Thyroid gland (tissue), 4 donors: ENCODE data around the gene LDLRAD3. TPM values are rescaled to one million over a fixed set of nuclear protein-coding genes. Genes with fewer than 3 reads are reported as not detected.

Source experiments
- DNase-seq, 2 donors: peaks; one replicate each; pipeline ENCODE4 v3.0.0-alpha.2; 2019
- H3K27ac ChIP-seq, 3 donors: fragments of 200-600 bp; sonication (generic); 1 replicate in 2 of 3; 2 replicates in 1 of 3; pipeline ENCODE4 v1.5.1; 2016 to 2019; ENCODE audit warnings: mild to moderate bottlenecking in 1 of 3, moderate library complexity in 1 of 3
- H3K27me3 ChIP-seq: fragments of 200-600 bp; sonication (generic); one replicate; pipeline ENCODE4 v1.5.1; 2019
- H3K36me3 ChIP-seq, 2 donors: fragments of 200-600 bp; sonication (generic); one replicate each; pipeline ENCODE4 v1.5.1; 2016 to 2019
- H3K4me1 ChIP-seq, 2 donors: fragments of 200-600 bp; sonication (generic); one replicate each; pipeline ENCODE4 v1.5.1; 2017 to 2019
- H3K4me3 ChIP-seq, 3 donors: fragments of 200-600 bp; sonication (generic); replicated peaks in 1 of 3; 1 replicate in 2 of 3; 2 replicates in 1 of 3; pipeline ENCODE4 v1.5.1; 2016; ENCODE audit warnings: mild to moderate bottlenecking in 1 of 3
- H3K9me3 ChIP-seq: fragments of 200-600 bp; sonication (generic); one replicate; pipeline ENCODE4 v1.5.1; 2017
- CTCF ChIP-seq, 6 experiments: fragments of 200-600 bp in 3 of 6; fragments of 450-650 bp in 3 of 6; sonication (generic) in 3 of 6; IDR thresholded peaks; one replicate each; pipeline ENCODE4 v1.5.1; 2016 to 2019; ENCODE audit warnings: antibody characterized with exemption in 6 of 6, mild to moderate bottlenecking in 2 of 6, inconsistent platforms in 1 of 6, moderate library complexity in 1 of 6
- POLR2A ChIP-seq, 2 donors: fragments of 450-650 bp; IDR thresholded peaks; one replicate each; pipeline ENCODE4 v1.6.1; 2017; ENCODE audit warnings: antibody characterized with exemption in 2 of 2, mild to moderate bottlenecking in 2 of 2, moderate library complexity in 1 of 2
- WGBS, 2 donors: methylation state at CpG; one replicate each; pipeline ENCODE4 v1.1.5; 2017; 5-methylcytosine and 5-hydroxymethylcytosine counted together
- intact Hi-C: fragments of 100-400 bp; cut with DNase I; formaldehyde crosslinking; loops from one replicate; pipeline ENCODE4 v1.15.1; 2023
- total RNA-seq, 4 donors: library from RNA; depleted of rRNA; stranded (reverse); fragments of >200 nt; gene quantifications; one replicate each; pipeline ENCODE4 v1.2.3, GENCODE V29; 2016

LDLRAD3 gene
- total RNA-seq, 4 donors from 2014 or later, result 3.6 to 9.3 (median 6.2) TPM

DNA sequence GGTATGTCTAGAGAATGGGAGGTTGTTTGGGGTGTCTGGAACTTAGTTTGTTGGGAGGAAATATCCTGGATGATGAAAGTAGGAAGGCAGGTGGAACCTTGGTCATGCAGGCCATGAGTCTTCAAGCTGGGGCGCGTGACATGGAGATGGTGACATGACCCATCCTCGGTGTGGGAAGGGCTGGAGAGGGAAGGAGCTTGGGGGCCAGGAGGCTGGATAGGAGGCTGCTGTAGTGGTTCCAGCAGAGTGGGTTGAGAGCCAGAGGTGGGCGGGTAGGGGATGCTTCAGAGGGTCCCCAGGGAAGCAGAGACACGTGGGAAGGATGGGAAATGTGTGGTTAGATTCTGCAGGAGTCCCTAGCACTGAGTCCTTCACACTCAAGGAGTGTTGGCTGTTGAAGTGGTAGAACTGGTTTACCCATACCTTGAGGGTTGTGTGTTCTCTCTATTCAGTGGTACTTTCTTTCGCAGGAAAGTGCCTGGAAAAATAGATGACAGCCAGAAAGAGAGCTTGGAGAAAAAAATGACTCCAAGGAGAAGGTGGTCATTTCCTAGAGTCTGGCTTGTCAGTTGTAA lies 56.8 kb downstream of the LDLRAD3 start:
- no peaks in the 10 kb centered on the region for H3K36me3 ChIP-seq
- H3K4me1 ChIP-seq, result no peaks in the 10 kb centered on the region
- intact Hi-C loops, result no loop called here
- H3K4me3 ChIP-seq, result no peak overlapping the region
- 48 to 55% methylated on average over 6 of the region's 6 CpGs for WGBS, 2 donors
- no peaks in the 10 kb centered on the region for H3K27me3 ChIP-seq
- H3K27ac ChIP-seq, result no peak overlapping the region
- peak; percentile 66 for DNase-seq
- TF ChIP-seq CTCF (IDR thresholded peaks at IDR 0.05), result no peak
- TF ChIP-seq POLR2A (IDR thresholded peaks at IDR 0.05), result no peak
- no peaks in the 10 kb centered on the region for H3K9me3 ChIP-seq

GRCh38 chr11:36002196-36002595 lies 58.3 kb downstream of the LDLRAD3 start:
- Histone ChIP-seq H3K4me3 (no peak overlapping the region), H3K9me3 (no peaks in the 10 kb centered on the region), H3K27me3 (no peaks in the 10 kb centered on the region), H3K4me1 (no peaks in the 10 kb centered on the region), H3K36me3 (no peaks in the 10 kb centered on the region), H3K27ac (no peak overlapping the region)
- TF ChIP-seq CTCF (IDR thresholded peaks at IDR 0.05) (no peak), POLR2A (IDR thresholded peaks at IDR 0.05) (no peak)
- intact Hi-C loops, result no loop called here
- 68 to 73% methylated on average over 6 of the region's 6 CpGs for WGBS, 2 donors
- DNase-seq, result no peak

DNA sequence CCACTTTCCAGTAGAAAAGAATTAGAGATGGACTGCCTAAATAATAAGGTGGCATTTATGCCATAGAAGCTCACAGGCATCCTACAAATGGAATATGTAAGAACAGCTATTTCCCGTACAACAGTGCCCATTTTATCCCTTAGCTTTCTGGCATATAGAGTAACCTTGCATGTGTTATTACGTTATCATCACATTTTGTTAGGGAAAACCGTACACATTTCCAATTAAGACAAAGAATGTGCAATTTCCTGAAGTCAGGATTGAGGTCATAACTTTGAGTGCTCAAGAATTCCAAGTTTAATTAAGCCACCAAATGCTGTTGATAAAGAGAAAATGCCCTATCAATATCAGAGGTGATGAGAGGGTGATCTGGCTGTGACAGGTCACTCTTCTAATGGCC lies 58.9 kb downstream of the LDLRAD3 start:
- intact Hi-C loops, result no loop called here
- Histone ChIP-seq H3K36me3 (no peaks in the 10 kb centered on the region), H3K4me3 (no peak overlapping the region), H3K27ac (no peak overlapping the region), H3K27me3 (no peaks in the 10 kb centered on the region), H3K9me3 (no peaks in the 10 kb centered on the region), H3K4me1 (no peaks in the 10 kb centered on the region)
- DNase-seq, result no peak
- 86 to 91% methylated on average over 3 of the region's 3 CpGs for WGBS, 2 donors
- TF ChIP-seq CTCF (IDR thresholded peaks at IDR 0.05), result no peak
- TF ChIP-seq POLR2A (IDR thresholded peaks at IDR 0.05), result no peak

DNA sequence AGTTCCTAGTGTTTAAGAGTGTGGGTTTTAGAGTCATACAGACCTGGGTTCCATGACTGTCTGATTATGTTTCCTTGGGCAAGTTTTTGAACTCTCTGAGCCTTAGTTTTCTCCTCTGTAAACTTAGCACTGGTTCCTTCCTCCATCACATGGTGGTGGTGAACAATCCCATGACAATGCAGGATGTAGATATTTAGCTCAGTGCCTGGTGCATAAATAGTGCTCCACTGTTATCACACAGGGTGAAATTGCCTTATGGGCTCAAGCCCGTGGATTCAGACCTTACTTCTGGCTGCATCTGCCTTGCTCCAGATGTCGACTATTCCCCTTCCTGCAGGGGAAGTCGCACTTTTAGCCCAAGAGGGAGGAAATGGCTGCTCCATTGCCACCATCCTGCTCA lies 62.7 kb downstream of the LDLRAD3 start:
- intact Hi-C loops, result no loop called here
- no peak for DNase-seq
- H3K9me3 ChIP-seq, result no peaks in the 10 kb centered on the region
- TF ChIP-seq CTCF (IDR thresholded peaks at IDR 0.05) (no peak), POLR2A (IDR thresholded peaks at IDR 0.05) (no peak)
- no peaks in the 10 kb centered on the region for H3K36me3 ChIP-seq
- no peak overlapping the region for H3K27ac ChIP-seq
- 93 to 98% methylated on average over 3 of the region's 3 CpGs for WGBS, 2 donors
- no peaks in the 10 kb centered on the region for H3K27me3 ChIP-seq
- H3K4me1 ChIP-seq, result peaks cover 0 to 15% of the 10 kb centered on the region in 2 donors
- H3K4me3 ChIP-seq, result no peak overlapping the region

- TF ChIP-seq POLR2A (IDR thresholded peaks at IDR 0.05), result no peak
- TF ChIP-seq CTCF (IDR thresholded peaks at IDR 0.05), result no peak
- WGBS, 2 donors, result 93 to 98% methylated on average over 8 of the region's 8 CpGs
- intact Hi-C loops, result no loop called here
- Histone ChIP-seq H3K36me3 (no peaks in the 10 kb centered on the region), H3K4me3 (no peak overlapping the region), H3K4me1 (peaks cover 0 to 15% of the 10 kb centered on the region in 2 donors), H3K27me3 (no peaks in the 10 kb centered on the region), H3K27ac (no peak overlapping the region), H3K9me3 (no peaks in the 10 kb centered on the region)
- no peak for DNase-seq
Measured at GRCh38 chr11:36007127-36007655, 63.3 kb downstream of the LDLRAD3 start.
